Fibroblast of the aortic adventitia (primary cell): Measurements from ENCODE around the gene CBFA2T3. TPM values are rescaled to one million over a fixed set of nuclear protein-coding genes. Genes with fewer than 3 reads are reported as not detected.

Experiments
- DNase-seq: peaks from one replicate; pipeline ENCODE4 v3.0.0-alpha.2; 2010; ENCODE audit warnings: low read depth
- H3K4me3 ChIP-seq: 2 replicates; pipeline ENCODE4 v1.5.1; 2011; ENCODE audit warnings: low read depth, mild to moderate bottlenecking, control low read depth, low read length, moderate library complexity
- total RNA-seq: library from RNA; depleted of rRNA; stranded (reverse); fragments of >200 nt; gene quantifications from 2 replicates; pipeline ENCODE4 v1.2.3, GENCODE V29; 2012; ENCODE audit warnings: low replicate concordance
- TF ChIP-seq, protein P1 (sequence below): IDR thresholded peaks from 2 replicates; pipeline ENCODE4 v1.5.1; 2011; ENCODE audit warnings: mild to moderate bottlenecking, low read length, control low read depth, inconsistent platforms; ENCODE audit not compliant: insufficient read depth

CBFA2T3 gene
- total RNA-seq, 1 donor, result not detected

DNA sequence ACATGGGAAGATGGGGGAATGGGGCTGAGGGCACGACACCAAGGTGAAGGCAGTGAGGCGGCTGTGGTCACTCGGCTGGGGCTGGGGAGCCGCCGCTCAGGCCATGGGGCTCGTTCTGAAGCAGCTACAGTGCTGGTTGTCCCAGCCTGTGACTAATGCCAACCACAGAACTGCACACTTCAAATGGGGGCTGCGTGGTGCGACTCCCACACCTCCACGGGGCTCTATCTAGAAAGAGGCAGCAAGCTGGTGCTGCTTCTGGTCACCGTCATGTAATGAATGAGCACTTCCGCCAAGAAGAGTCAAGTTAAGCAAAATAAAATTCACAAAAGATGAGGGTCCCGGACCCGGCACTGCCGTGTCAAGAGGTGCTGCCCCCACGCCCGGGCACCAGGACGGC is 140.2 kb downstream of the CBFA2T3 start:
- no peak overlapping the region for H3K4me3 ChIP-seq
- DNase-seq, result no peak
- TF ChIP-seq, protein P1, sequence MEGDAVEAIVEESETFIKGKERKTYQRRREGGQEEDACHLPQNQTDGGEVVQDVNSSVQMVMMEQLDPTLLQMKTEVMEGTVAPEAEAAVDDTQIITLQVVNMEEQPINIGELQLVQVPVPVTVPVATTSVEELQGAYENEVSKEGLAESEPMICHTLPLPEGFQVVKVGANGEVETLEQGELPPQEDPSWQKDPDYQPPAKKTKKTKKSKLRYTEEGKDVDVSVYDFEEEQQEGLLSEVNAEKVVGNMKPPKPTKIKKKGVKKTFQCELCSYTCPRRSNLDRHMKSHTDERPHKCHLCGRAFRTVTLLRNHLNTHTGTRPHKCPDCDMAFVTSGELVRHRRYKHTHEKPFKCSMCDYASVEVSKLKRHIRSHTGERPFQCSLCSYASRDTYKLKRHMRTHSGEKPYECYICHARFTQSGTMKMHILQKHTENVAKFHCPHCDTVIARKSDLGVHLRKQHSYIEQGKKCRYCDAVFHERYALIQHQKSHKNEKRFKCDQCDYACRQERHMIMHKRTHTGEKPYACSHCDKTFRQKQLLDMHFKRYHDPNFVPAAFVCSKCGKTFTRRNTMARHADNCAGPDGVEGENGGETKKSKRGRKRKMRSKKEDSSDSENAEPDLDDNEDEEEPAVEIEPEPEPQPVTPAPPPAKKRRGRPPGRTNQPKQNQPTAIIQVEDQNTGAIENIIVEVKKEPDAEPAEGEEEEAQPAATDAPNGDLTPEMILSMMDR, result no peak

DNA sequence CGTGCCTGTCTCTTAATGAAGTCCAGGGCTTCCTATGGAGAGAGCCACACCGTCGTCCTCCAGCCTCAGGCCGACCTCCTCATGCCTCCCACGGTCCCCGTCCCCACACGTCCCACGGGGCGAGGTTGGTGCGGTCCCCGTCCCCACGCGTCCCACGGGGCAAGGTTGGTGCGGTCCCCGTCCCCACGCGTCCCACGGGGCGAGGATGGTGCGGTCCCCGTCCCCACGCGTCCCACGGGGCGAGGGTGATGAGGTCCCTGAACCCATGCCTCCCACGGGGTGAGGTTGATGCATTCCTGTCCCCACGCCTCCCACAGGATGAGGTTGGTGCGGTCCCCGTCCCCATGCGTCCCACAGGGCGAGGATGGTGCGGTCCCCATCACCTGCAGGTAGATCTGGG is 141.2 kb downstream of the CBFA2T3 start:
- H3K4me3 ChIP-seq, result no peak overlapping the region
- TF ChIP-seq, protein P1, result no peak
- DNase-seq, result no peak

DNA sequence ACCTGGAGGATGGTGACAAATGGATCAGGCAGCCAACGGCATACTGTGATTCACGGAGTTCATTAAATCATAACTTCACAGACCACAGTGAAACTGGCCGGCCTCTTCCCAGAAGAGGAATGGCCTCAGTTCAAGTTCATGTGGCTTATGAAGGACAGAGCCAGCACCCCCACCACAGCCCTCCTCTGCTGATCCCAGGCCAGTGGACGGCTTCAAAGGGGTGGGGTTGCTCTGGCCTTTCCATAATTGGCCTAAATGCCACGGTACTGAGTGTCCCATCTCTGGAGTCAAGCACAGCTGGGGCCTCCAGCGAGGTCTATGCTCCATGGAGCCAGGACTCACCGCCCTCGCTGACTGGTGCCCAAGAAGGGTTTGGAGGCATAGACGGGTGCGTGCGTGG is 141.6 kb downstream of the CBFA2T3 start:
- TF ChIP-seq, protein P1, result no peak
- peak; percentile 64 for DNase-seq
- no peak overlapping the region for H3K4me3 ChIP-seq

DNA sequence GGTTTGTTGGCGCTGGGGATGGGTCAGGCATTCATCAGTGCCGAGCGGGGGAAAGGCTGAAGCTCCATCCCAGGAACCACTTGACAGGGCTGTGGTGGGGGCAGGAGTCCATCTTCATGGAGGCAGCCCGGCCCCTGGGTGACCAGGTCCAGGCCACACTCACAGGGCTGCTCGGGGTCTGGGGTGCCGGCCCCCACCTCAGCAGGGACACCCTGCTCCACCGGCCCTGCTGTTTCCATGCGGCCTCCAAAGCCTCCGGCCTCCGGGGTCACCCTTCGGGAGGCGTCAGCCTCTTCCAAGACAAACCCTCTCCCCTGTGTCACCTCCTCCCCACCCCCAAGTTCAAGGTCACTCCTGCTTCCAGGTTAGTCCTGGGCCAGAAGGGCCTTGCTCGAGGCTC is 142.3 kb downstream of the CBFA2T3 start:
- H3K4me3 ChIP-seq, result no peak overlapping the region
- no peak for DNase-seq
- TF ChIP-seq, protein P1, result no peak

DNA sequence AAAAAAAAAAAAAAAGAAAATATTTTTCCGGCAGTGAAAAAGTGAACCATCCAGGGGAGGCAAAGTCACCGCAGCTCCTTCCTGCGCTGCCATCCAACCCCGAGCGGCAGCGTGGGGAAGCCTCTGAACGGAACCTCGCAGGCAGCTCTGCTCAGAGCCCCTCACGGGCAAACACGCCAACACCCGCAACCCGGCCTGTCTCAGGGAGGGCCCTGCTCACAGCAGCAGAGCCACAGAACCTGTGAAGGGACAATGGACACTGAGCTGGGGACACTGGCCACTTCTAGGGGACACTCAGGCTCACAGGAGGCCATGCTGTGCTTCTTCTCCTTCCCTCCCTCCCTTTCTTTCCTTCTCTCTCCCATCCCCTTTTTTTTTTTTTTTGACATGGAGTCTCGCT is 143.9 kb downstream of the CBFA2T3 start:
- no peak for DNase-seq
- no peak overlapping the region for H3K4me3 ChIP-seq
- TF ChIP-seq, protein P1, result no peak

DNA sequence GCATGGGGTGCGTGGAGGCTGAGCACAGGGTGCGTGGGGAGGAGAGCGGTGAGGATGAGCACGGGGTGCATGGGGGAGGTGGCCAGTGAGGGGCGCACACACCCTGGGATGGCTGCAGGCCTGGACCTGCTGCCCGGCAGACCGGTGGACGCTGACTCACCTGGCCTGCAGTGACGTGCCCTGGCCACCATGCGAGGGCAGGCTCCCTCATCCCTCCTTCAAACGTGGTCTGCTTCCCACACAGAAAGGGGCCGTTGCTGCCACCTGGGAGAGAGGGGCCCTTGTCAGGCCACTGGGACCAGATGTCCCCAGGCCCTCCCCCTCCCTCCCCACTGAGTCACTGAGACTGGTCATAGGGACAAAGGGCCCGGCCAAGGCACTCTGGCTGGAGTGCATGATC is 145.2 kb downstream of the CBFA2T3 start:
- TF ChIP-seq, protein P1, result no peak
- H3K4me3 ChIP-seq, result no peak overlapping the region
- no peak for DNase-seq

DNA sequence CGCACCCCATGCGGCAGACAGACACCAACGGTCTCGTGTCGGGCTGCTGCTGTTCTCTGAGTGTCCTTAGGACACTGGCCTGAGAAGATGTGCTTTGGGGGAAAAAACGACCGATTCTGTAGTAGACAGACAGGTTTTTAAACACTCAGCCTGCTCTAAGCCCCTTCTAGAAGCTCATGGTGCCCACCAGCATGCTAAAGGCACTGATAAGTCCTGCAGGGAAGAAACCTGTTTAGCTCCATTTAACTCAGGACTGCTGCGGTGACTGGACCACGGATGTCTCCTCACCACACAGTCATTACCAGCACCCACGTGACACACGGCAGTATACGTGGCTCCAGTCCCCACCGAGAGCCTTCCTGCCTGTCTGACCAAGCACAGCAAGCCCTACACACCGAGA is 146.2 kb downstream of the CBFA2T3 start:
- TF ChIP-seq, protein P1, result no peak
- no peak for DNase-seq
- H3K4me3 ChIP-seq, result no peak overlapping the region
